Activated CD8-positive, alpha-beta T cell treated with anti-CD3 and anti-CD28 coated beads for 36 hours (primary cell): Measurements from ENCODE around the gene CORT. TPM values are rescaled to one million over a fixed set of nuclear protein-coding genes. Genes with fewer than 3 reads are reported as not detected.

ENCODE experiments used
- ATAC-seq: fragments of 200-7000 bp; cut with Tn5 transposase; one replicate; pipeline ENCODE4 v1.10.0; 2021; ENCODE audit warnings: mild to moderate bottlenecking, moderate library complexity
- CTCF ChIA-PET: fragments of 350-600 bp; sonication (Branson Sonifier 250); formaldehyde crosslinking; loops from one replicate; lab custom pipeline; 2021; ENCODE audit warnings: antibody characterized with exemption; lab: Charles Lee
- POLR2A ChIA-PET: fragments of 350-600 bp; sonication (Branson Sonifier 250); formaldehyde crosslinking; loops from one replicate; lab custom pipeline; 2021; ENCODE audit warnings: antibody characterized with exemption; lab: Charles Lee
- DNase-seq: peaks from one replicate; pipeline ENCODE4 v3.0.0-alpha.2; 2020
- H3K27ac Mint-ChIP-seq: one replicate; pipeline ENCODE4 v1.8.0; 2021; ENCODE audit warnings: mild to moderate bottlenecking, mixed read lengths
- H3K27me3 Mint-ChIP-seq: one replicate; pipeline ENCODE4 v1.8.0; 2021; ENCODE audit warnings: mixed read lengths
- H3K36me3 Mint-ChIP-seq: one replicate; pipeline ENCODE4 v1.8.0; 2021; ENCODE audit warnings: low read depth, mixed read lengths
- H3K4me1 Mint-ChIP-seq: one replicate; pipeline ENCODE4 v1.8.0; 2021; ENCODE audit warnings: low read depth, mixed read lengths
- H3K4me3 Mint-ChIP-seq: one replicate; pipeline ENCODE4 v1.8.0; 2021; ENCODE audit warnings: mild to moderate bottlenecking, moderate library complexity, mixed read lengths
- H3K9me3 Mint-ChIP-seq: one replicate; pipeline ENCODE4 v1.8.0; 2021; ENCODE audit warnings: mixed read lengths
- intact Hi-C: fragments of 100-400 bp; cut with micrococcal nuclease; formaldehyde crosslinking; loops from one replicate; pipeline ENCODE4 v1.10.0; 2022
- total RNA-seq, 2 experiments: library from RNA; stranded (reverse); gene quantifications; one replicate each; pipeline ENCODE4 v1.2.3, GENCODE V29; 2021
- TF ChIP-seq, protein P1 (sequence below): fragments of 200-600 bp; IDR thresholded peaks from one replicate; pipeline ENCODE4 v1.8.0; 2022; ENCODE audit warnings: antibody characterized with exemption, mild to moderate bottlenecking

CORT gene
- total RNA-seq, 2 experiments from 2014 or later, result 0.34 TPM; not detected in 1

GRCh38 chr1:10434590-10434989, 15.2 kb upstream of the CORT start:
- intact Hi-C loops, result loop anchor here (10.0 kb wide), 1 partner anchor 60 kb away; no protein-coding TSS in a partner anchor
- CTCF ChIA-PET, result interaction anchor here (1.0 to 1.5 kb wide), 3 partner anchors 20 to 216 kb away, joined by 3 to 4 read pairs (median 3); no protein-coding TSS in a partner anchor

DNA sequence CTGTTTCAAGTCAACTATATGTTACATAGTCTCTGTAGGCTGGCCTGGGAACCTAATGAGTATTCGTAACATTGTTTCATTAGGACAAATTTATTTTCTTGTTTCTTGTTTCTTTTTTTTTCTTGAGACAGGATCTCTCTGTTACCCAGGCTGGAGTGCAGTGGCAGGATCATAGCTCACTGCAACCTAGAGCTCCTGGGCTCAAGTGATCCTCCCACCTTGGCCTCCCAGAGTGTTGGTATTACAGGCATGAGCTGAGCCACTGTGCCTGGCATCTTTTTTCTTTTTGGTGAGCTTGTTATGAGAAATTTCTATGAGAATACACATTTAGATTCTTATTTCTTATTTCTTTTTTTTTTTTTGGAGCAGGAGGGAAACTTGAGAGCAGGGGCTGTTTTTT, 12.8 kb upstream of the CORT start:
- no peak for DNase-seq
- Mint-ChIP-seq H3K27me3 (no peaks in the 10 kb centered on the region), H3K4me1 (peaks cover 2% of the 10 kb centered on the region), H3K36me3 (peaks cover under 1% of the 10 kb centered on the region), H3K27ac (no peak overlapping the region), H3K9me3 (no peaks in the 10 kb centered on the region), H3K4me3 (no peak overlapping the region)
- intact Hi-C loops, result loop anchor here (10.0 kb wide), 1 partner anchor 58 kb away; no protein-coding TSS in a partner anchor
- ChIA-PET POLR2A (no interaction called here), CTCF (interaction anchor here (2.0 kb wide), 1 partner anchor 57 kb away, joined by 7 read pairs; no protein-coding TSS in a partner anchor)
- TF ChIP-seq, protein P1, sequence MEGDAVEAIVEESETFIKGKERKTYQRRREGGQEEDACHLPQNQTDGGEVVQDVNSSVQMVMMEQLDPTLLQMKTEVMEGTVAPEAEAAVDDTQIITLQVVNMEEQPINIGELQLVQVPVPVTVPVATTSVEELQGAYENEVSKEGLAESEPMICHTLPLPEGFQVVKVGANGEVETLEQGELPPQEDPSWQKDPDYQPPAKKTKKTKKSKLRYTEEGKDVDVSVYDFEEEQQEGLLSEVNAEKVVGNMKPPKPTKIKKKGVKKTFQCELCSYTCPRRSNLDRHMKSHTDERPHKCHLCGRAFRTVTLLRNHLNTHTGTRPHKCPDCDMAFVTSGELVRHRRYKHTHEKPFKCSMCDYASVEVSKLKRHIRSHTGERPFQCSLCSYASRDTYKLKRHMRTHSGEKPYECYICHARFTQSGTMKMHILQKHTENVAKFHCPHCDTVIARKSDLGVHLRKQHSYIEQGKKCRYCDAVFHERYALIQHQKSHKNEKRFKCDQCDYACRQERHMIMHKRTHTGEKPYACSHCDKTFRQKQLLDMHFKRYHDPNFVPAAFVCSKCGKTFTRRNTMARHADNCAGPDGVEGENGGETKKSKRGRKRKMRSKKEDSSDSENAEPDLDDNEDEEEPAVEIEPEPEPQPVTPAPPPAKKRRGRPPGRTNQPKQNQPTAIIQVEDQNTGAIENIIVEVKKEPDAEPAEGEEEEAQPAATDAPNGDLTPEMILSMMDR, result no peak
- no peak for ATAC-seq

More at GRCh38 chr1:10434590-10434989, 15.2 kb upstream of the CORT start:
- POLR2A ChIA-PET, result interaction anchor here (0.7 to 1.3 kb wide), 3 partner anchors 19 to 38 kb away, joined by 3 to 4 read pairs (median 3); no protein-coding TSS in a partner anchor
- Mint-ChIP-seq H3K4me3 (no peak overlapping the region), H3K27me3 (no peaks in the 10 kb centered on the region), H3K9me3 (no peaks in the 10 kb centered on the region), H3K27ac (no peak overlapping the region), H3K4me1 (peaks cover 14% of the 10 kb centered on the region), H3K36me3 (no peaks in the 10 kb centered on the region)
- ATAC-seq (no peak), DNase-seq (no peak)
- TF ChIP-seq, protein P1, result no peak

DNA sequence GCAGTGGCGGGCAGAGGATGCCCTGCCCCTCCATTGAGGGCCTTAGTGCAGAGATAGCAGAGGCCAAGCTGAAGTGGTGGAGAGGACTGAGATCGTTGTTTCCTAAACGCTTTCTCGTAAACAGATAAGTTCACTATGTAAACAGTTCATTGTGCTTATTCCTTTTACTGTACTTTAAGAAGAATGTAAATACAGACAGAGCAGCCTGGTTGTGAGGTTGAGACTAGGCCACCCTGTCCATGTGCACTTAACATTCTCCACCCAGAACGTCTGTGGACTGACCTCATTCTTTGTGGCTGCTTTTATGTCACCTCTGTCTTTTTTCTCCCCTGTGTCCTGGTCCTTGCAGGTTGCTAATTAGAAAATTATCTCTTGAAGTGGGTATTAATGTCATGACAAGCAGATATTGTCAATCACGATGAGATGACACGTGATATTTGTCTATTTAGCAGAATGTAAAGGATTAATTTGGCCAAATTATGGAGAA, 11.1 kb upstream of the CORT start:
- H3K36me3 Mint-ChIP-seq, result peaks cover 2% of the 10 kb centered on the region
- H3K4me3 Mint-ChIP-seq, result no peak overlapping the region
- intact Hi-C loops, result loop anchor here (10.0 kb wide), 1 partner anchor 56 kb away; no protein-coding TSS in a partner anchor
- TF ChIP-seq, protein P1, result no peak
- ATAC-seq, result no peak
- CTCF ChIA-PET, result interaction anchor here (1.6 kb wide), 1 partner anchor 9 kb away, joined by 4 read pairs; the partner anchor contains the start of gene CENPS
- no peak overlapping the region for H3K27ac Mint-ChIP-seq
- no peak for DNase-seq
- POLR2A ChIA-PET, result no interaction called here
- no peaks in the 10 kb centered on the region for H3K27me3 Mint-ChIP-seq
- no peaks in the 10 kb centered on the region for H3K9me3 Mint-ChIP-seq
- no peaks in the 10 kb centered on the region for H3K4me1 Mint-ChIP-seq

DNA sequence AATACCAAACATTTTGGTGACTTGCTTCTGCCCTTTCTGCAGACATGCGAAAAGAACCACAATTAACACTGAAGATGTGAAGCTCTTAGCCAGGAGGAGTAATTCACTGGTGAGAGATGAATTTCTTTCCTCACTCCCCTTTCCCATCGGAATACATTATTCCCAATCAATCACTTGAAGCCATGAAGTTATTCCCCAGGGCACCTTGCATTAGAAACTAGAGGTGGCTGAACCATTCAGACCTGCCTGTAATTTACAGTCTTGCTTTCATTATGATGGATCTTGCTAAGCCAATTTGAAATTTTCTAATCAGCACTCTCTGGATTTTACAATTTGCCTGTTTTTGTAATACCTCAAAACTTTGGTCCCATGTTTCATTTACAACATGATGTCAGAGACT, 9.5 kb upstream of the CORT start:
- H3K27ac Mint-ChIP-seq, result no peak overlapping the region
- no peak for ATAC-seq
- no peaks in the 10 kb centered on the region for H3K4me1 Mint-ChIP-seq
- no peak overlapping the region for H3K4me3 Mint-ChIP-seq
- no peak for DNase-seq
- H3K9me3 Mint-ChIP-seq, result no peaks in the 10 kb centered on the region
- H3K36me3 Mint-ChIP-seq, result peaks cover 2% of the 10 kb centered on the region
- CTCF ChIA-PET, result interaction anchor here (1.3 to 1.6 kb wide), 2 partner anchors 10 to 231 kb away, joined by 3 to 4 read pairs; partner anchors contain the start of gene CENPS
- TF ChIP-seq, protein P1, result no peak
- POLR2A ChIA-PET, result no interaction called here
- intact Hi-C loops, result no loop called here
- no peaks in the 10 kb centered on the region for H3K27me3 Mint-ChIP-seq

GRCh38 chr1:10440794-10441193, 9.0 kb upstream of the CORT start:
- H3K9me3 Mint-ChIP-seq, result no peaks in the 10 kb centered on the region
- no peaks in the 10 kb centered on the region for H3K27me3 Mint-ChIP-seq
- H3K36me3 Mint-ChIP-seq, result peaks cover 2% of the 10 kb centered on the region
- POLR2A ChIA-PET, result no interaction called here
- CTCF ChIA-PET, result interaction anchor here (1.3 kb wide), 1 partner anchor 231 kb away, joined by 3 read pairs; no protein-coding TSS in a partner anchor
- DNase-seq (no peak), ATAC-seq (no peak)
- intact Hi-C loops, result no loop called here
- no peaks in the 10 kb centered on the region for H3K4me1 Mint-ChIP-seq
- no peak overlapping the region for H3K4me3 Mint-ChIP-seq
- TF ChIP-seq, protein P1, result no peak
- no peak overlapping the region for H3K27ac Mint-ChIP-seq
